22Rv1 (cell line): ENCODE results near the gene BBS12.

Experiments
- CTCF ChIP-seq: fragments of 450-650 bp; IDR thresholded peaks from 2 replicates; pipeline ENCODE4 v1.5.1; 2017; ENCODE audit warnings: mild to moderate bottlenecking
- ZFX ChIP-seq: fragments of 450-650 bp; IDR thresholded peaks from 2 replicates; pipeline ENCODE4 v1.6.1; 2017; ENCODE audit warnings: antibody characterized with exemption, borderline replicate concordance

- TF ChIP-seq CTCF (no peak), ZFX (no peak)
Measured at GRCh38 chr4:122701061-122701460, 31.4 kb upstream of the BBS12 start.
